Measurements from ENCODE around the gene GBF1. TPM values are rescaled to one million over a fixed set of nuclear protein-coding genes. Genes with fewer than 3 reads are reported as not detected.

GBF1 gene
- polyA plus RNA-seq, 1 donor from 2014 or later = 12.6 TPM

DNA sequence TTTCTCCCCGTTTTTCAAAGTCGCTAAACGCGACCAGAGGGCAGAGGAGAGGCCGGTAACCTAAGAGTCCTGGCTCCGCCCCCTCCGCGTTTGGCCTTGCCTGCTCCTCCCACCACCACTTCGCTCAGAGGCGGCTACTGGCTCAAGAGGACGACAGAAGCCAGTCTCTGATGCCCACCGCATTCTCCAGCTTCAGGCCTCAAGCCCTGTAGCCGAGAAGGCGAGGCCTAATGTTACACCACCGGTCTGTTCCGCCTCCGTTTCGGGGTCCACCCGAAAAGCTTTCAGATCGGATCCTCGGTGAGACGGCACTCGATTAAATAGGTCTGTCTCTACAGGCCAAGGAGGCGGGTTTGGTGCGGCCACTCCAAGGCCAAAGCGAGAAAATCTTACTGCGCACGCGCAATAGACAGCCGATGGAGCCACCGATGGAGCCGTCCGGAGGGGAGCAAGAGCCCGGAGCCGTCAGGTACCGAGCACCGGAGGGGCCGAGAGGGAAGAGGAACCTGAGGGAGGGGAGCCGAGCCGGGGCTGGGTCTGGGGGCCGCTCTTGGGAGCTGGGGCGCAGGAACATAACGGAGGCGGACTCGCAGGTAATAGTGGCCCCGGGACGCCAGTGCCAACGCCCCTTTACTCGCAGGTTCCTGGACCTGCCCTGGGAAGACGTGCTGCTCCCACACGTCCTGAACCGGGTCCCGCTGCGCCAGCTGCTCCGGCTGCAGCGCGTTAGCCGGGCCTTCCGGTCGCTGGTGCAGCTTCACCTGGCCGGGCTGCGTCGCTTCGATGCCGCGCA is 175.6 kb downstream of the GBF1 start, which contains the start of gene FBXL15:
TSS of gene FBXL15 (plus strand) at position 123 of the 793 bp plus-strand sequence. CDS start at position 417, 294 bp downstream.
- H3K4me1 Mint-ChIP-seq = peaks cover 12 to 20% (median 17%) of the 10 kb centered on the region in 3 donors
- peak within 1 kb of the TSS; percentile 95 to 100 (median 98) for H3K4me3 Mint-ChIP-seq
- H3K27ac Mint-ChIP-seq = peak within 1 kb of the TSS; percentile 94 to 98 (median 95)
- H3K36me3 Mint-ChIP-seq = no peaks in the 10 kb centered on the region
- no peaks in the 10 kb centered on the region for H3K9me3 Mint-ChIP-seq
- H3K27me3 Mint-ChIP-seq = peaks cover 22% of the 10 kb centered on the region

DNA sequence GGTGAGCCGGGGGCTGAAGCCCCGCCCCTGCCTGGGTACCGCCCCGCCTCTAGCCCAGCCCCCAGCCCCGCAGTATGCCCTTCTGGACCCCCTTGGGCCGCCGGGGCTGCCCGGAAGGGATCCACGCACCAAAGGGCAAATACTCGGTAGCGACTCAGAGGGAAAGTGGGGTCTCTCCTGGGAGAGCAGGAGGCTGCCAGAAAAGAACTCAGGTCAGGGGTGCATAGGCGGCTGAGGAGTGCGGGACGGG is 176.1 kb downstream of the GBF1 start:
- peak overlapping the region; percentile 88 to 95 (median 94) for H3K27ac Mint-ChIP-seq
- H3K4me3 Mint-ChIP-seq = peak overlapping the region; percentile 95 to 100 (median 98)
- no peaks in the 10 kb centered on the region for H3K9me3 Mint-ChIP-seq
- H3K36me3 Mint-ChIP-seq = no peaks in the 10 kb centered on the region
- H3K4me1 Mint-ChIP-seq = peaks cover 15 to 20% (median 17%) of the 10 kb centered on the region in 3 donors
- peaks cover 21% of the 10 kb centered on the region for H3K27me3 Mint-ChIP-seq

DNA sequence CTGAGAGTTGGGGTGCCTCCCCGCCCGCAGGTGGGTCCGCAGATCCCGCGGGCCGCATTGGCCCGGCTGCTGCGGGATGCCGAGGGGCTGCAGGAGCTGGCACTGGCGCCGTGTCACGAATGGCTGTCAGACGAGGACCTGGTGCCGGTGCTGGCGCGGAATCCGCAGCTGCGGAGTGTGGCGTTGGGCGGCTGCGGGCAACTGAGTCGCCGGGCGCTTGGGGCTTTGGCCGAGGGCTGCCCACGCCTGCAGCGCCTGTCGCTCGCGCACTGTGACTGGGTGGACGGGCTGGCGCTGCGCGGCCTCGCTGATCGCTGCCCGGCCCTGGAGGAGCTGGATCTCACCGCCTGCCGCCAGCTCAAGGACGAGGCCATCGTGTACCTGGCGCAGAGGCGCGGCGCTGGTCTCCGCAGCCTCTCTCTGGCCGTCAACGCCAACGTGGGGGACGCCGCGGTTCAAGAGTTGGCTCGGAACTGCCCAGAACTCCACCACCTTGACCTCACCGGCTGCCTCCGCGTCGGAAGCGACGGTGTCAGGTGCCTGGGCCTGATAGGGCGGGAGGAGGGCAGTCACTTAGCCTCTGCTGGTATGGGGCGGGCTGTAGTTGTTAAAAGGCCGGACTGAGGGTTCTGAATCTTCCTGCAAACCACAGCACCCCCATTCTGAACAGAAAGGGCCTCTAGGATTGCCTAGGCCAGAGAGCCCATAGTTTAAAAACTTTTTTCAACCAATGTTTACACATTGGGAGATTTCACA is 176.6 kb downstream of the GBF1 start:
- Mint-ChIP-seq H3K4me1 (peaks cover 15 to 20% (median 18%) of the 10 kb centered on the region in 3 donors), H3K27me3 (peaks cover 20% of the 10 kb centered on the region), H3K4me3 (peak overlapping the region; percentile 95 to 100 (median 98)), H3K9me3 (no peaks in the 10 kb centered on the region), H3K36me3 (no peaks in the 10 kb centered on the region), H3K27ac (peak overlapping the region; percentile 57 to 95 (median 88))

DNA sequence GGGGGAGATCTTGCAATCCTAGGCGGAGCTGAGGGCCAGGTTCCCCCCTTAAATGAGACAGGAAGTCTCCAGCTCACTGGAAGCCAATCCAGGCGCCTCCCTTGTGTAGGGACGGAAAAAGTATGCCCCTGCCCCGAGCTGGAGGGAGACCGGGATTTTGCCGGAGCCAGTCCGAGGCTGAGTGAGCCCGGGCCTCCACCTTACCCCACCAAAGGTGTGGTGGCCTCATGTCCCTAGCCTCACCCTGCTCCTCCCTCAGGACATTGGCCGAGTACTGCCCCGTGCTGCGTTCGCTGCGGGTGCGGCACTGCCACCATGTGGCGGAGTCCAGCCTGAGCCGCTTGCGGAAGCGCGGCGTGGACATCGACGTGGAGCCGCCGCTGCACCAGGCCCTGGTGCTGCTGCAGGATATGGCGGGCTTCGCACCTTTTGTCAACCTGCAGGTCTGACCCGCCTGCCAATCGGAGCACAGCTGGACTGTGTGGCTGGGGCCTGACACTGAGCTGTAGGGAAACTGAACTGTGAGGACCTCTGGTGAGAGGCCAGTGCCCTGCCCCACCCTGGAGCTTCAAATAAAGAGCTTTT is 177.3 kb downstream of the GBF1 start:
- Mint-ChIP-seq H3K4me1 (peaks cover 15 to 22% (median 18%) of the 10 kb centered on the region in 3 donors), H3K27me3 (peaks cover 14% of the 10 kb centered on the region), H3K9me3 (no peaks in the 10 kb centered on the region), H3K27ac (peak overlapping the region; percentile 57 to 92 (median 88)), H3K36me3 (no peaks in the 10 kb centered on the region), H3K4me3 (peak overlapping the region; percentile 87 to 100 (median 96))

DNA sequence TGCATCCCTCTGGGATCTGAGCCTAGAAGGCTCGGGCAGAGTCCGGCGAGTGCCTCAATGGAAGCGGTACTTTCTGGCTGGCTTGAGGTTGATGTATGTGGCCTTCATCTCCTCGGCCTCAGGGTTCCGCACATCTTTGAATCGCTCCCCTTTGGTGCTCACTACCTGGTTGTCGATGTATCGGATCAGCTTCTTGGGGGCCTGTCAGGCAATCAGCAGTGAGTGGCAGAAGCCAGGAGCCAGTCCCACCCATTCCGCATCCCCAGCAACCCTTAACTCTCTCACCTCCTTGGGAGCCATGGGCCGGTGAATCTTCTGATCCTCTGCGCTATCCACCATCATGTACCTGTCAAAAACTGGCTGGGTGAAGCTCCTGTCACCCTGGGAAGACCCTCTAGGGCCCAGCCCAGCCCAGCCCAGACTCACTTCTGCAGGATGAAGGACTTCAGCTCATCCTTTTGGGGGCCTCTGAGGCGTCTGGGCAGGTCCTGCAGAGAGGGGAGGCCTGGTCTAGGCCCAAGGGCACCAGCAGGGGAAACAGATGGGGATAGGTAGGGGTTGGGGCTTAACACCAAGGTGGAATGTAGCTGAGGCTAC is 178.1 kb downstream of the GBF1 start:
- Mint-ChIP-seq H3K4me1 (peaks cover 13 to 21% (median 18%) of the 10 kb centered on the region in 3 donors), H3K36me3 (no peaks in the 10 kb centered on the region), H3K4me3 (peak overlapping the region; percentile 48 to 97 (median 80)), H3K27ac (peak overlapping the region in 1 of 3 donors; percentile 72), H3K9me3 (no peaks in the 10 kb centered on the region), H3K27me3 (peaks cover 8% of the 10 kb centered on the region)

DNA sequence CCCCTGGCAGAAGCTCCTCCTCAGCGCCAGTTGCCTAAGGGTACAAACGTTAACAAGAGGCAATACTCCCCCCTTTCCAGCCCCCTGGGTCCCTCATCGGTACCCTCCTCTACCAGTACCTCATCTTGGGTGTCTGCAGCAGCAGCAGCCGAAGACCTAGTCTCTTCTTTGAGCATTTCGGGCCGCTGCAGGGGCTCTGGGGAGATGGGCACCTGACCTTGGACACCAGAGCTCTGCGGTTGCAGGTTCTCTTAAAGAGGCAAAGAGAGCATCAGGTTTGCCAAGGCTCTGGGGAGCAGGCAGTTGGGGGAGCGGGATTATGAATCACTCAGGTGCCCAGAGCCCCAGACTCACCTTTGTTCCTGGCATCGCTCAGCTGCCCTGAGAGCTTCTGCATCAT is 178.8 kb downstream of the GBF1 start:
- Mint-ChIP-seq H3K36me3 (no peaks in the 10 kb centered on the region), H3K4me3 (peak overlapping the region in 2 of 4 donors; percentile 57 to 68), H3K9me3 (no peaks in the 10 kb centered on the region), H3K4me1 (peaks cover 13 to 20% (median 18%) of the 10 kb centered on the region in 3 donors), H3K27ac (peak overlapping the region in 1 of 3 donors; percentile 27), H3K27me3 (peaks cover 5% of the 10 kb centered on the region)

DNA sequence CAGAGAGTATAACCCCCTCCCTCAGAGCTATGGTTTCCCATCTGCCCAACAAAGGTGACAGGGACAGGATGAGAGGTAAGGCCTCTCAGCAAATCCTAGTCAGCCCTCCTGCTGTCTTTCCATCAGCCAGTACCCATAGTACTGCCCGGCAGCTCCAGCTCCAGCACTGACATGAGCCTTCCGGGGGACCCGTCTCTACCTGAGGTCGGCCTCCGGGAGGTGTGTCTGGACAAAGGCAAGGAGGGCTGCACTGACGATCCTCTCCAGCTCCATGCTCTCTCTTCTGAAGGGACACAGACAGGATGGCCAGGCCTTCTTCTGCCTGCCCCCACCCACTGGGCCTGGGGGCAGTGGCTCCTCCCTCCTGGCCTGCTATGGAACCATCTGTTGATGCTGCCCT is 179.6 kb downstream of the GBF1 start:
- H3K4me3 Mint-ChIP-seq = peak overlapping the region in 1 of 4 donors; percentile 57
- H3K4me1 Mint-ChIP-seq = peaks cover 11 to 18% (median 18%) of the 10 kb centered on the region in 3 donors
- H3K27me3 Mint-ChIP-seq = peaks cover 5% of the 10 kb centered on the region
- H3K36me3 Mint-ChIP-seq = no peaks in the 10 kb centered on the region
- H3K9me3 Mint-ChIP-seq = no peaks in the 10 kb centered on the region
- H3K27ac Mint-ChIP-seq = no peak overlapping the region

DNA sequence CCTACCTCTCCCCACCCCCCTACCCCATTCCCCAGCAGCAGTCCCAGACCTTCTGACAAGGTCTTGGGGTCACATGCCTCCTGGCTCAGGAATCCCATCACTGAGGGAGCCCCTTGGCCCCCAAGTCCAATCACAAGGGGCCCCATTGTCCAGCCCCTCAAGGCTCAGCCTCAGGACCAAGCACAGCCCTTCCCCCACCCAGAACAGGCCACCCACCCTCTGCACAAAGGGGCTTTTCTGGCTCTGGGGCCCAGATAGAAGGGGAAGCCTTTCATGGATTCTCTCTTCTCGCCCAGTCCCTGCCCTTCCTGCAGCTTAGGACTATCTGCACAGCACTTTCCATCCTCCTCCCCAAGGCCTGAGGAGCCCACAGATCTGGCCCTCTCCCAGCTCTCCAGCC is 180.1 kb downstream of the GBF1 start:
- Mint-ChIP-seq H3K27ac (no peak overlapping the region), H3K4me1 (peaks cover 9 to 15% (median 13%) of the 10 kb centered on the region in 3 donors), H3K9me3 (no peaks in the 10 kb centered on the region), H3K4me3 (peak overlapping the region in 1 of 4 donors; percentile 56), H3K36me3 (no peaks in the 10 kb centered on the region), H3K27me3 (peaks cover 5% of the 10 kb centered on the region)

DNA sequence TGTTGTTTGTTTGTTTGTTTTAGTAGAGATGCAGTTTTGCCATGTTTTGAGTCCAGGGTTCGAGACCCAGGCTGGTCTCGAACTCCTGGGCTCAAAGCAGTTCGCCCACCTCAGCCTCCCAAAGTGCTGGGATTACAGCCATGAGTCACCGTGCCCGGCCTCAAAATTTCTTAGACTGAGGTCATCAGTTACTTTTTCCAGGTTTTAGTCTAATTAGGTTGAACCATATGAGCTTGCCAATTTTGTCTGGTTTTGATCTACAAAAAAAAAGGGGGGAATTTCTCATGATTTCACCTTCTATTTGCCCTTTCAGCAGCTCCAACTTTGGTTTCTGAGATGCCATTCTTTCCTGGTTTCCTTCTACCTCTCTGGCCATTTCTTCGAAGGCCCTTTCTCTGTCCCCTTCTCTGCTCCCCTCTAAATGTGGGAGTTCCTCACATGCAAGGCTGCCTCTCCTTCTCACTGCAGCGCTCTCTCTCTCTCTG is 181.5 kb downstream of the GBF1 start:
- peak overlapping the region in 1 of 3 donors; percentile 66 for H3K27ac Mint-ChIP-seq
- H3K4me1 Mint-ChIP-seq = peaks cover 8 to 13% (median 8%) of the 10 kb centered on the region in 3 donors
- no peaks in the 10 kb centered on the region for H3K36me3 Mint-ChIP-seq

DNA sequence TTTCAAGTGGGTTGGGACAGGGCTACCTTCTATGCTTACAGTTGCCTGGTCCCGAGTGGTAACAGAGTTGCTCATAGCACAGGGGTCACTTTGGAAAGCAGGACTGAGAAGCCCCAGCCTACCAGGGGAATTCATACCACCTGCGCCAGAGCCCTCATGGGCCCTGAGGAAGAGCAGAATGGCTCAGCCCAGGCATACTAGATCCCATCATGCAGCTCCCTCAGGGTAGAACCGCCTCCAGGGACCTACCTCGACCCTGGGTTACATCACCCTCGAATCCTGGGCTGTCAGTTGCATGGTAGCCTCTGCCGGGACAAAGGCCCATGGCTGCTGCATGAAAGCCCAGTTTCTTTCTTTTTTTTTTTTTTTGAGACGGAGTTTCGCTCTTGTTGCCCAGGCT is 184.1 kb downstream of the GBF1 start:
- peaks cover 13 to 14% (median 14%) of the 10 kb centered on the region in 3 donors for H3K4me1 Mint-ChIP-seq
- H3K4me3 Mint-ChIP-seq = peak overlapping the region in 1 of 4 donors; percentile 50
- H3K27me3 Mint-ChIP-seq = no peaks in the 10 kb centered on the region
- H3K9me3 Mint-ChIP-seq = no peaks in the 10 kb centered on the region
- H3K27ac Mint-ChIP-seq = no peak overlapping the region
- no peaks in the 10 kb centered on the region for H3K36me3 Mint-ChIP-seq

More for the DNA sequence above, 181.5 kb downstream of the GBF1 start:
- Mint-ChIP-seq H3K9me3 (no peaks in the 10 kb centered on the region), H3K4me3 (peak overlapping the region in 2 of 4 donors; percentile 35 to 48), H3K27me3 (no peaks in the 10 kb centered on the region)

DNA sequence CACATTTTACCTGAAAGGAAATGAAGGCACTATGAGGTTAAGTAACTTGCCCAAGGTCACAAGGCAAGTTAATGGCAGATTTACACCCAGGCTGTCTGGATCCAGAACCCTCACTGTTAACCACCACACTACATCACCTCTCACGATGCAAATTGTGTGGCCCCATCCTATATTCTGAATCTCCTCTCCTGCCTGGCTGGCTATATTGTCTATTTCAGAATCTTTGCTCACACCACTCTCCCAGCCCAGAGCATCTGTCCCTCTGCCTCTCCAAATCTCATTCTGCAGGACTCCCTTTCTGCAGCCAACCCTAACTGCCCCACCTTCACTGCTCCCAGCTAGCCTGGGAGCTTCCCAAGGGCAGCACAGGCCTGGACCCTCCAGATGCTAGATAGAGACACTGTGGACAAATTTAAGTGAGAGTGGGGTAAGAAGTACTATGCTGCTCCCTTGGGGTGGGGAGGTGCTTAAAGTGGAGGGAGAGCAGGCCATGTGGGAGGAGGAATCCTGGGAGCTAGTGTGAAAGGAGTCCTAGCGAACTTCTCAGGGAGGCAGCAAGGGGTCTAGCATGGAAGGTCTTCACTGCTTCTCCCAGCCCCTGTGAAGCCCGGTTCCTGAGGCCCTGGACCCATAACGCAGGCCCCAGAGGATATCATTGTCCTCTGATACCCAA is 186.3 kb downstream of the GBF1 start:
- peak overlapping the region in 2 of 3 donors; percentile 69 to 86 for H3K27ac Mint-ChIP-seq
- H3K4me3 Mint-ChIP-seq = peak overlapping the region; percentile 93 to 98 (median 96)
- H3K9me3 Mint-ChIP-seq = no peaks in the 10 kb centered on the region
- no peaks in the 10 kb centered on the region for H3K36me3 Mint-ChIP-seq
- H3K4me1 Mint-ChIP-seq = peaks cover 6 to 19% (median 14%) of the 10 kb centered on the region in 3 donors
- peaks cover 2% of the 10 kb centered on the region for H3K27me3 Mint-ChIP-seq

Measured in IgD-negative memory B cell (primary cell).